ENCODE data around the gene HOXD12. TPM values are rescaled to one million over a fixed set of nuclear protein-coding genes. Genes with fewer than 3 reads are reported as not detected.

Gene HOXD12
- polyA plus RNA-seq, 10 donors, result not detected

- DNase-seq, result peak in 1 of 3 donors; percentile 75
Observed at GRCh38 chr2:176118601-176119339, 19.2 kb downstream of the HOXD12 start.

- no peak for DNase-seq
Observed at GRCh38 chr2:176120364-176121189, 21.0 kb downstream of the HOXD12 start.

DNA sequence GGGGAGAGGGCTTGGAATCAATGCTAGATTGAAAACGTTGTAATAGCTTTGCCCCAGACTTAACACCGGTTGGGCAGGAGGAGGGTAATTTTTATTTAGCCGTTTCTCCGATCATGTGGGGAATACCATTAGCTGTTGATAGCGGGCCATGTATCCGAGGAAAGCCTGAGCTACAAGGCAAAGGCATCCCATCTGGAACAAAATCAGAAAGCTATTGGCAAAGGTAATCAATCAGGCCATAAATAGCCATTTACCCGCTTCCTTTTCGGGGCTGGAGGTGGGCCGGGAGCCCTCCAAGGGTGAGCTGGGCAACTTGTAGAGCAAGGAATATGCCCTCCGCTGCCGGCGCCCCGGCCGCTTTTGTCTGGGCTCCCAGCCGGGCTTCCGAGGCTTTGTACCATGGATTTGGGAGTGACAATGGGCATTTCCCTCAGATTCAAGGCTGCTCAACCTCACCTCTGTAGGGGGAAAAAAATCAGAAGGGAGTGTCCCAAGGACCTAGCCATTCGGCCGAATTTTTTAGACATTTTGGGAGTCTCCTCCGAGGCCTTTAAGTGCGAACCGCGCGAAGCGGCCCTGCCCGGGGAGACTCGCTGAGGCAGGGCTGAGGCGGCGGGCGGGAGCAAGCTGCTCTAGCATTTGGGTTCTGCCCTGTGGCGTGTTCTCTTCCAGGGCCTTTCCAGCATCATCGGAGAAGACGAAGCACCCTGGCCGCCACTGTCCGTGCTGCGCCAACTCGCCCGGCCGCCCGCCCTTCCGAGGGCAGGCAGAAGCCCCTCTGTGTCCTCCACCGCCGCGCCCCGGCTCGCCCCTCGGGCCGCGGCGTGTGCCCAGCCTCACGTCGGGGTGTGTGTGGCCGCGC, 21.8 kb downstream of the HOXD12 start:
- no peak for DNase-seq

DNA sequence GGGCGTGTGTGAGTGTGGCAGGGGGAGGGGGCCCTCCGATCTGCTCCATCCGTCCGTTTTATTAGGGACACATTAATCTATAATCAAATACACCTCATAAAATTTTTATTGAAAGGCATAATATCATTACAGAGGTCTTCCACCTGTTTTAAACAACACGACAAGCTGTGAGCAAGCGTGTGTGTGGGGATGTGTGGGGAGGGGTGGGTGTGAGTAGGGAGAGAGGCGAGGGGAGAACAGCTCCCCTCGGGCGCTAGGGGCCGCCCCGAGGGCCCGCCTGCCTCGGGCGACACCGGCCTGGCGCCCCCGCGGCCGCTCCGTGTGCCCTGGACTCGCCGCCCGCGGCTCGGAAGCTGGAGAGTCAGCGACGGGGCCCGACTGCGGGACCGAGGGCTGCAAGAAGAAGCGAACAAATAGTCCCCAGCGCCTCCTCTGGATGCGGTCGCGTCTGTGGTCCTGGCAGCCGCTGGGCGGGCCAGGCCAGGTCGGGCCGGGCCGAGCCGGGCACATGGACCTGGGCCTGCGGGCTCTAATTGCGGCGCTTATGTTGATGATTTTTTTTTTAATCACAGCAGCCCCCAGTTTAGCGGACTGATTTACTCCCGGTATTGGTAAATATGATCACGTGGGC, 22.6 kb downstream of the HOXD12 start:
- peak in 2 of 3 donors; percentile 61 to 85 for DNase-seq

GRCh38 chr2:176122683-176123410, 23.3 kb downstream of the HOXD12 start, which contains the start of gene HOXD9:
Gene HOXD9, plus strand, starts transcription at chr2:176122719. Its CDS starts 50 bp downstream, at chr2:176122769.
- DNase-seq, result peak in 2 of 3 donors; percentile 86 to 96

- DNase-seq, result peak in 1 of 3 donors; percentile 84
Observed at GRCh38 chr2:176123411-176124109, 24.0 kb downstream of the HOXD12 start.

DNA sequence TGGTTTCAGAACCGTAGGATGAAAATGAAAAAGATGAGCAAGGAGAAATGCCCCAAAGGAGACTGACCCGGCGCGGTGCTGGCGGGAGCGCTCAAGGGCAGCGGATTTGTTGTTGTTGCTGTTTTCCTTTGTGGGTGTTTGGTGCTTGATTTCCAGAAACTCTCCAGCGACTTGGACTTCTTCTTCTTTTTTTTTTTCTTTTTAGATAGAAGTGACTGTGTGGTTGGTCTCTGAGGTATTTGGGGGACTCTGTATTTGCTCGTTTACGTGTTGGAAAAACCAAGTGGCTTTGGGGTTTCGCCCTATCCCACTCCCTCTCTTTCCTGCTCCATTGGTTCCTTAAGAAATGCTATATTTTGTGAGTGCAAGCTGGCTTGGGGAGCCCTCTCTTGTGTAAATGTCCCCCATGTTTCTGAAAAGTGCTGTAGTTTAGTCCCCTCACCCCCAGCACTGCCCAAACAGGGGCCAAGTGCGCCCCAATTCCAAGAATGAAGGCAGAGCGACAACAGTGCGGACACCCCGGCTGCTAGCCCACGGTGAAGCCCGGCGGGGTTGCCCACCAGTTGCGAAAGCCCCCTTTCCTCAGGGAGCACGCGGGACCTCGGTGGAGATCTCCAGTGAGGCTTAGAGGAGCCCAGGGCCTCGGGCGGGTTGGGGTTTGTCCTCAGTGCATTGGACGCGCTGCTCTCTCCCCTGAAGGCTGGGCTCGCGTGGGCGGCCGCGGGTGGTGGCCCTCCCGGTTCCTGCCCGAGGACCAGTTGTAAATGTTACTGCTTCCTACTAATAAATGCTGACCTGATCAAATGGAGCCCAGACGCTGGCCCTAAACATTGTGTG, 24.7 kb downstream of the HOXD12 start:
- no peak for DNase-seq

DNA sequence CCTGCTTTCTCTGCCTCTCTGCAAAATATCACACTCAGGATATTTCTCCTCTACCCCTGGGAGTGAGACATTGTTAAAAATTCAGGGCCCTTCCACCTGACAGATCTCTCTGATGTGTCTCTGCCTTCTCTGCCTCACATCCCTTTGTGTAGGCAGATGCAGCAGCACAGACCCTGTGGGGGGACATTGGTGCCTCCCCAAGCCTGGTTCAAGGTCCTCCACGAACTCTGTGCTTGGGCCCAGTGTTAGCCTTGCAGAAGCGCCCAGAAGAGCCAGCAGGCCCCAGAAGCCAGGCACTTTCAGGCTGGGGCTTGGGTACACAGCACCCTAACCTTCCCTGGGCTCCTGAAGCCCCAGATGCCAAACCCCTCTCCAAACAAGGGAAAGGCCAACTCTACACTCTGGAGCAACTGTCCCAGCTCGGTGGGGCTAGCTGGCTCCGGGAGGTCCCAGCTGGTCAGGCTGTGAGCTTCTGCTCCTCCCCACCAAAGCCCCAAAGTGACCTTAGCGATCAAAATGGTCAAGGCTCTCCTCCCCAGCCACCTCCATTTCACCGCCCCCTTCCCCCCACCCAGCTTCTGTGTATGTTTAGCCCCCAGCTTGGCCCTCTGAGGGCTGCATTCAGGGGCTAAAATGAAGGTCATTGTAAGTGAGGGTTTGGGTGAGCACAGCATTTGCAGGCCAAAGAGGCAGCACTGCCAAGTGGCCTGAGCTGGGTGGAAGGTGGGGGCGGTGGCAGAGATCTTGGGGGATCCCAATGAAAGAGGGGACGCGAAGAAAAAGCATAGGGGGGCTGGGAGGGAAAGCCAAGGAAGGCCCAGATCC, 25.6 kb downstream of the HOXD12 start:
- DNase-seq, result no peak

DNA sequence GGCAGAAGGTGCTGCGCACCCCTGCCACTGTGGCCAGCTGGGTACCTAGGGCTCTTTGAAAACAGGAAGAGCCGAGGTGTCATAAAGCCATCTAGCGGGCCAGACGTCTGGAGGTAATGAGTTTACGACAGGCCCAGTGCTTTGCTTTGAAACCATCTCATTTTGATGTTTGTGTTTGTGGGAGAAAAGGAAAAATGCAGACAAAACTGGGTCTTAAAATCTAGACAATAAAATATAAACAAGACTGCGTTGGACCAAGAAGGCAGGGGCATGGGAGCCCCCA, 26.1 kb downstream of the HOXD12 start:
- no peak for DNase-seq

DNA sequence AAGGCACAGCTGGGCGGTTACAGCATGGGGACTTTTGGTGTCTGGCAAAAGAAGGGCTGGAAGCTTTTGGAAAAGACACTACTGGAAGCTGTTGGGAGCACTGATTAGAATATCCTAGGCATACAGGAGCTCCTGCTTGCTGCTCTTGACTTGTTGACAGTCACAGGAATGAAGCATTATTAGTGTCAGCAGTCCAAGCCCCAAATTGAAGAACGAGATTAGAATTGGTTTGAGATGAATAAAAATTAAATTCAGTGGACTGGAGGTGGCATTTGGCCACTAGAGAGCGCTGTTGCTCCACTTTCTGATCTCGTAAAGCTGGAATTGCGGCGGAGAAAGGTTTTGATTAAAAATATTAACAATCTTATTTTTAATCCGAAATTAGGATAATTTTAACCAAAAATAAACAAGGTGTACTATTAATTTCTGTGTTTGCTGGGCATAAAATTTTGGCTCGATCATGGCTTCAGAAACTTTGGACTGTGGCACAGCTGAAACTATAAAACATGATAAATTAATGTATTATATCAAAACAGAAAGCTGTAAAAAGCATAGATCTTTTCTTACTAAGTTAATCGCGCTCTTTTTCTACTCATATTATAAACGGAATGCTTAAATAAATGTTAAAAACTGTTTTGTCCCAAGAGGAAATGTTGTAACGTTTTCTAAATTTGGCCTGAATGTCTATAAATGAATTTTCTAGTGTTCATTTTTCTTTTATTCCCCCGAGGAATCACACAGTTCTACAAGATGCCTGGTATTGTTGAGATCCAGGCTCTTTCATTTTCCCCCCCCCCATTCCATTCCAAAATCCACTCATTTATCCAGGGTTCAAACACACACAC, 27.6 kb downstream of the HOXD12 start:
- DNase-seq, result peak in 2 of 3 donors; percentile 87 to 88

GRCh38 chr2:176127774-176128072, 28.1 kb downstream of the HOXD12 start:
- no peak for DNase-seq

GRCh38 chr2:176128172-176128981, 28.8 kb downstream of the HOXD12 start:
- peak in 2 of 3 donors; percentile 76 to 93 for DNase-seq

GRCh38 chr2:176128982-176129796, 29.6 kb downstream of the HOXD12 start, which contains the start of gene HOXD8:
Gene HOXD8, plus strand, starts transcription at chr2:176129705. Its CDS starts 662 bp downstream, at chr2:176130367.
- DNase-seq, result peak; percentile 92 to 96 (median 94)

DNA sequence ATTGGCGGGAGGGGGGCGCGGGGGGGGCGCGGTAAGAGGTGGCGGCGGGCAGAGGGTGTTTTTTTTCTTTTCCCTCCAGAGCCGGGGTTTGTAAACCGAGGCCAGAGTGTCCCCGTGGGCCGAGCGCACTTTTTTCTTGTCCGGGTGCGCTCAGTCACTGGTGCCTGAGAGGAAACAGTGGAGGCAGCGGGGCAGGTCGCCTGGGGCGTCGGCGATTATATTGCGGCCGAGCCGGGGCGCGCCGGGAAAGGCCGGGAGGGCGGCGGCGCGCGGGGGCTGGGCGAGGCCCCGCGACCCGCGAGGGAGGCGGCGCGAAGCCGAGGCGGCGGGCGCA, 30.2 kb downstream of the HOXD12 start:
- DNase-seq, result no peak

DNA sequence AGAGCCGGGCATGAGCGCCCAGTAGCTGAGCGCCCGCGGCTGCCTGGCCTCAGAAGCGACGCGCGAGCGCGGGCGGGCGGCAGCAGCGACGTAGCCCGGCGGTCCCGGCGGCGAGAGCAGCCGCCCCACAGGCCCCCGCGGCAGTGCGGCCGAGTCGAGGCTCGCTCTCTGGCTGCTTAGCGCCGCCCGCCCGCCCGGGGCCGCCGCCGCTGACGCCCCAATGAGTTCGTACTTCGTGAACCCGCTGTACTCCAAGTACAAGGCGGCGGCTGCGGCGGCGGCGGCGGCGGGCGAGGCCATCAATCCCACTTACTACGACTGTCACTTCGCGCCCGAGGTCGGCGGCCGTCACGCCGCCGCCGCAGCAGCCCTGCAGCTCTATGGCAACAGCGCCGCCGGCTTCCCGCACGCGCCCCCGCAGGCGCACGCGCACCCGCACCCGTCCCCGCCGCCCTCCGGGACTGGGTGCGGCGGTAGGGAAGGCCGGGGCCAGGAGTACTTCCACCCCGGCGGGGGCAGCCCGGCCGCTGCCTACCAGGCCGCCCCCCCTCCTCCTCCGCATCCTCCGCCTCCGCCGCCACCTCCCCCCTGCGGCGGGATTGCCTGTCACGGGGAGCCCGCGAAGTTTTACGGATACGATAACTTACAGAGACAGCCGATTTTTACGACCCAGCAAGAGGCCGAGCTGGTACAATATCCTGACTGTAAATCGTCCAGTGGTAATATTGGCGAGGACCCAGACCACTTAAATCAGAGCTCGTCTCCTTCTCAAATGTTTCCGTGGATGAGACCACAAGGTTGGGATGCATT, 30.8 kb downstream of the HOXD12 start:
- peak in 2 of 3 donors; percentile 89 to 90 for DNase-seq
